Loucy (cell line): ENCODE data around the gene USP15.
A peak's percentile ranks its signal among the peaks of the same experiment; 100 is the strongest.

Experiments used
- H2AFZ ChIP-seq: fragments of 200-600 bp; sonication (generic); 2 replicates; pipeline ENCODE4 v1.6.0; 2016; ENCODE audit warnings: antibody characterized with exemption, mild to moderate bottlenecking, low read length, moderate library complexity
- H3F3A ChIP-seq: fragments of 200-600 bp; 2 replicates; pipeline ENCODE4 v1.6.0; 2016; ENCODE audit warnings: antibody characterized with exemption, low read depth, mild to moderate bottlenecking
- H3K27me3 ChIP-seq: fragments of 200-600 bp; sonication (generic); 2 replicates; pipeline ENCODE4 v1.6.1; 2014; ENCODE audit warnings: low read length, mild to moderate bottlenecking; ENCODE audit not compliant: insufficient read depth, poor library complexity, severe bottlenecking
- H3K36me3 ChIP-seq: fragments of 200-600 bp; sonication (generic); 2 replicates; pipeline ENCODE4 v1.6.1; 2016; ENCODE audit warnings: low read length; ENCODE audit not compliant: insufficient read depth
- H3K4me1 ChIP-seq: fragments of 200-600 bp; sonication (generic); 2 replicates; pipeline ENCODE4 v1.5.1; 2014; ENCODE audit warnings: low read length, mild to moderate bottlenecking; ENCODE audit not compliant: insufficient read depth, poor library complexity, severe bottlenecking
- H3K4me2 ChIP-seq: fragments of 200-600 bp; sonication (generic); 2 replicates; pipeline ENCODE4 v1.6.0; 2014; ENCODE audit warnings: antibody characterized with exemption, low read length, low read depth, mild to moderate bottlenecking; ENCODE audit not compliant: poor library complexity, severe bottlenecking
- H3K4me3 ChIP-seq: fragments of 200-600 bp; sonication (generic); 2 replicates; pipeline ENCODE4 v1.5.1; 2014; ENCODE audit warnings: low read length, mild to moderate bottlenecking, mixed read lengths; ENCODE audit not compliant: poor library complexity, severe bottlenecking
- H3K79me2 ChIP-seq: fragments of 200-600 bp; sonication (generic); 2 replicates; pipeline ENCODE4 v1.6.1; 2014; ENCODE audit warnings: low read length; ENCODE audit not compliant: insufficient read depth
- H3K9ac ChIP-seq: fragments of 200-600 bp; sonication (generic); 2 replicates; pipeline ENCODE4 v1.6.0; 2014; ENCODE audit warnings: mild to moderate bottlenecking, low read depth, low read length, moderate library complexity; ENCODE audit not compliant: poor library complexity, severe bottlenecking
- H3K9me2 ChIP-seq: fragments of 200-600 bp; sonication (generic); replicated peaks from 2 replicates; pipeline ENCODE4 v1.6.1; 2016; ENCODE audit warnings: low read depth, low read length, mixed read lengths
- H3K9me3 ChIP-seq: fragments of 200-600 bp; sonication (generic); 2 replicates; pipeline ENCODE4 v1.6.1; 2014; ENCODE audit warnings: mild to moderate bottlenecking, antibody characterized with exemption, low read length, low read depth; ENCODE audit not compliant: insufficient read depth
- H4K20me1 ChIP-seq: fragments of 200-600 bp; sonication (generic); 2 replicates; pipeline ENCODE4 v1.6.0; 2014; ENCODE audit warnings: antibody characterized with exemption, low read length, mild to moderate bottlenecking; ENCODE audit not compliant: insufficient read depth, poor library complexity, severe bottlenecking
- CTCF ChIP-seq: fragments of 200-600 bp; sonication (generic); conservative IDR thresholded peaks from 2 replicates; pipeline ENCODE4 v1.5.1; 2014; ENCODE audit warnings: mild to moderate bottlenecking, antibody characterized with exemption, low read length
- EZH2phosphoT487 ChIP-seq: fragments of 200-600 bp; IDR thresholded peaks from 2 replicates; pipeline ENCODE4 v1.6.1; 2018; ENCODE audit warnings: antibody characterized with exemption, mild to moderate bottlenecking, moderate library complexity, borderline replicate concordance

USP15 gene

DNA sequence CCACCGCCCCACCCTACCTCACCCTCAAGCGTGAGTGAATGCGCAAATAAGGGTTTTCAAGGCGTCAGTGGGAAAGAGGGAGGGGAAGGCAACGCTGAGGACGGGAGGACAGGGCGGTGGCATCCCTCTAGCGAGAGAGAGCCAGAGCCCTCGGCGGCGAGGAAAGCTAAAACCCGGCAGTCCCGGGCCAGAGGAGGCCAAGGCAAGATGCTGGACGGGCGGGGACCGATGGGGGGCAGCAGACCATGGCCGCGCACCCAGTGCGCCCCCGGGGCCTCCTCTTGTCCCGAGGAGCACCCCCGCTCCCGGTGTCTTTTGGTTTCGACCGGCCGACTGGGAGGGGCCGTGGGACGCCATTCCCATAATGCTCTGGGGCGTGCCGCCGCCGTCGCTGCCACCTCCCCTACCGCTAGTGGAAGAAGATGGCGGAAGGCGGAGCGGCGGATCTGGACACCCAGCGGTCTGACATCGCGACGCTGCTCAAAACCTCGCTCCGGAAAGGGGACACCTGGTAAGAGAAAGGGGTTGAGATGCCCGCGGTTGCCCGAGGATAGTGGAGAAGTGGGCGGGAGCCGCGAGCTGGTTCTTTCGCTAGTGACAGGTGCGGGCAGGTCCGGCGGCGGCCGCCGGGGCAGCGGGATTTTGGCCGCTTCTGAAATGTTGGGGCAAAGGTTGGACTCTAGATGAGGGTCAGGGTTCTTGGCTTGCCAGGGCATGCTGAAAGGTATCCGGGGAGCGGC lies at the start of gene USP15:
USP15 (plus strand) TSS at position 412 of the 740 bp plus-strand sequence; CDS start at position 423, 11 bp downstream.
- Histone ChIP-seq H3K4me3 (peak within 1 kb of the TSS; percentile 87), H3K4me2 (peak within 1 kb of the TSS; percentile 89), H3K9me2 (no peaks in the 10 kb centered on the region), H3K9ac (peak within 1 kb of the TSS; percentile 93), H2AFZ (peak within 1 kb of the TSS; percentile 93), H3F3A (peaks cover 11% of the 10 kb centered on the region), H3K79me2 (peaks cover 42% of the 10 kb centered on the region), H3K36me3 (no peaks in the 10 kb centered on the region), H4K20me1 (peaks cover 42% of the 10 kb centered on the region), H3K4me1 (peaks cover 52% of the 10 kb centered on the region), H3K9me3 (no peaks in the 10 kb centered on the region), H3K27me3 (peaks cover 4% of the 10 kb centered on the region)
- TF ChIP-seq CTCF: peak; percentile 70
- no peak for TF ChIP-seq EZH2phosphoT487

- Histone ChIP-seq H3K9ac (no peak overlapping the region), H3K4me2 (no peak overlapping the region), H3F3A (no peaks in the 10 kb centered on the region), H2AFZ (no peak overlapping the region), H3K4me1 (no peaks in the 10 kb centered on the region), H3K9me3 (no peaks in the 10 kb centered on the region), H3K36me3 (no peaks in the 10 kb centered on the region), H3K79me2 (no peaks in the 10 kb centered on the region), H3K4me3 (no peak overlapping the region), H3K9me2 (no peaks in the 10 kb centered on the region), H4K20me1 (no peaks in the 10 kb centered on the region), H3K27me3 (no peaks in the 10 kb centered on the region)
- TF ChIP-seq EZH2phosphoT487 (no peak), CTCF (peak; percentile 95)
Observed at GRCh38 chr12:62210422-62210821, 49.8 kb upstream of the USP15 start.

GRCh38 chr12:62211510-62211909 lies 48.7 kb upstream of the USP15 start:
- Histone ChIP-seq H4K20me1 (no peaks in the 10 kb centered on the region), H3K9me2 (no peaks in the 10 kb centered on the region), H3K9ac (no peak overlapping the region), H3K4me3 (no peak overlapping the region), H3K79me2 (no peaks in the 10 kb centered on the region), H3K36me3 (no peaks in the 10 kb centered on the region), H3K27me3 (no peaks in the 10 kb centered on the region), H2AFZ (no peak overlapping the region), H3K4me2 (no peak overlapping the region), H3K9me3 (no peaks in the 10 kb centered on the region), H3K4me1 (no peaks in the 10 kb centered on the region), H3F3A (no peaks in the 10 kb centered on the region)
- TF ChIP-seq EZH2phosphoT487 (no peak), CTCF (no peak)
